Measurements from ENCODE around the gene AGL.
A peak's percentile ranks its signal among the peaks of the same experiment; 100 is the strongest.
"Not testable (repeated sequence)": the region's sequence is repeated elsewhere in the genome, so short reads cannot be mapped to it uniquely, and the experiment has no call there.

Gene AGL

GRCh38 chr1:99944192-99944591 is 94.0 kb downstream of the AGL start:
- no peak for DNase-seq

GRCh38 chr1:99945174-99945573 is 95.0 kb downstream of the AGL start:
- no peak for DNase-seq

GRCh38 chr1:99950486-99950885 is 100.3 kb downstream of the AGL start:
- DNase-seq: no peak

- DNase-seq: no peak
Measured at GRCh38 chr1:99952522-99952921, 102.4 kb downstream of the AGL start.

GRCh38 chr1:99955375-99955774 is 105.2 kb downstream of the AGL start:
- DNase-seq: no peak

GRCh38 chr1:99956755-99957154 is 106.6 kb downstream of the AGL start:
- DNase-seq: no peak

GRCh38 chr1:99957818-99958217 is 107.7 kb downstream of the AGL start:
- DNase-seq: no peak

GRCh38 chr1:99959189-99959705 is 109.1 kb downstream of the AGL start:
- not testable (repeated sequence) for DNase-seq

- DNase-seq: not testable (repeated sequence)
Measured at GRCh38 chr1:99960260-99960659, 110.1 kb downstream of the AGL start.

GRCh38 chr1:99963041-99963795 is 113.1 kb downstream of the AGL start:
- no peak for DNase-seq

GRCh38 chr1:99964806-99965205 is 114.6 kb downstream of the AGL start:
- no peak for DNase-seq

- no peak for DNase-seq
Measured at GRCh38 chr1:99965646-99966375, 115.7 kb downstream of the AGL start.

- no peak for DNase-seq
Measured at GRCh38 chr1:99968214-99968613, 118.1 kb downstream of the AGL start.

- no peak for DNase-seq
Measured at GRCh38 chr1:99969260-99969728, 119.1 kb downstream of the AGL start.

- DNase-seq: peak; percentile 21 to 81
Measured at GRCh38 chr1:99969729-99970621, 119.8 kb downstream of the AGL start, which contains the start of gene SLC35A3. SLC35A3 (plus strand) TSS chr1:99969996; CDS start chr1:99993555, 23,559 bp downstream.

- peak in 1 of 2 experiments; percentile 4 for DNase-seq
Measured at GRCh38 chr1:99970713-99971255, 120.6 kb downstream of the AGL start.

- not testable (repeated sequence) for DNase-seq
Measured at GRCh38 chr1:99972066-99972465, 121.9 kb downstream of the AGL start.
